ENCODE results near the gene LMX1B. TPM values are rescaled to one million over a fixed set of nuclear protein-coding genes. Genes with fewer than 3 reads are reported as not detected.
A peak's percentile ranks its signal among the peaks of the same experiment; 100 is the strongest.

The LMX1B gene
- total RNA-seq, 1 experiment from 2014 or later = not detected

GRCh38 chr9:126642839-126643238 is 29.1 kb downstream of the LMX1B start:
- intact Hi-C loops (cut with micrococcal nuclease; ENCODE audit: unreplicated experiment) = no loop called here
- Mint-ChIP-seq H3K36me3 (ENCODE audit: insufficient read depth, unreplicated experiment) (no peaks in the 10 kb centered on the region), H3K27me3 (ENCODE audit: unreplicated experiment) (peaks cover 82% of the 10 kb centered on the region), H3K4me1 (ENCODE audit: low read depth, unreplicated experiment) (no peaks in the 10 kb centered on the region), H3K4me3 (ENCODE audit: low read depth, unreplicated experiment) (no peak overlapping the region), H3K27ac (ENCODE audit: unreplicated experiment) (no peak overlapping the region), H3K9me3 (ENCODE audit: low read depth, unreplicated experiment) (no peaks in the 10 kb centered on the region)
- no peak for TF ChIP-seq CTCF (IDR thresholded peaks at IDR 0.05; ENCODE audit: unreplicated experiment)
- CTCF ChIA-PET = interaction anchor here (0.6 kb wide), 1 partner anchor 80 kb away, joined by 4 read pairs; no protein-coding TSS in a partner anchor
- DNase-seq = no peak
- no TSS peak for BruUV-seq (replicated peaks)

- H3K27ac Mint-ChIP-seq (ENCODE audit: unreplicated experiment) = no peak overlapping the region
- H3K4me1 Mint-ChIP-seq (ENCODE audit: low read depth, unreplicated experiment) = no peaks in the 10 kb centered on the region
- peaks cover 82% of the 10 kb centered on the region for H3K27me3 Mint-ChIP-seq (ENCODE audit: unreplicated experiment)
- H3K9me3 Mint-ChIP-seq (ENCODE audit: low read depth, unreplicated experiment) = no peaks in the 10 kb centered on the region
- DNase-seq = peak; percentile 45
- no peak overlapping the region for H3K4me3 Mint-ChIP-seq (ENCODE audit: low read depth, unreplicated experiment)
- no TSS peak for BruUV-seq (replicated peaks)
- CTCF ChIA-PET = interaction anchor here (0.6 to 1.4 kb wide), 4 partner anchors 12 to 46 kb away, joined by 3 to 8 read pairs (median 4); no protein-coding TSS in a partner anchor
- H3K36me3 Mint-ChIP-seq (ENCODE audit: insufficient read depth, unreplicated experiment) = no peaks in the 10 kb centered on the region
- intact Hi-C loops (cut with micrococcal nuclease; ENCODE audit: unreplicated experiment) = no loop called here
- no peak for TF ChIP-seq CTCF (IDR thresholded peaks at IDR 0.05; ENCODE audit: unreplicated experiment)
These were observed 30.3 kb downstream of the LMX1B start for GRCh38 chr9:126643945-126644527.

- CTCF ChIA-PET = no interaction called here
- no peak for DNase-seq
- intact Hi-C loops (cut with micrococcal nuclease; ENCODE audit: unreplicated experiment) = no loop called here
- Mint-ChIP-seq H3K4me3 (ENCODE audit: low read depth, unreplicated experiment) (no peak overlapping the region), H3K27me3 (ENCODE audit: unreplicated experiment) (peaks cover 82% of the 10 kb centered on the region), H3K4me1 (ENCODE audit: low read depth, unreplicated experiment) (no peaks in the 10 kb centered on the region), H3K9me3 (ENCODE audit: low read depth, unreplicated experiment) (no peaks in the 10 kb centered on the region), H3K36me3 (ENCODE audit: insufficient read depth, unreplicated experiment) (no peaks in the 10 kb centered on the region), H3K27ac (ENCODE audit: unreplicated experiment) (no peak overlapping the region)
- BruUV-seq (replicated peaks) = no TSS peak
- no peak for TF ChIP-seq CTCF (IDR thresholded peaks at IDR 0.05; ENCODE audit: unreplicated experiment)
These were observed 32.4 kb downstream of the LMX1B start for GRCh38 chr9:126646162-126646561.

GRCh38 chr9:126647585-126648411 is 34.1 kb downstream of the LMX1B start:
- Mint-ChIP-seq H3K4me3 (ENCODE audit: low read depth, unreplicated experiment) (no peak overlapping the region), H3K9me3 (ENCODE audit: low read depth, unreplicated experiment) (no peaks in the 10 kb centered on the region), H3K27me3 (ENCODE audit: unreplicated experiment) (peaks cover 82% of the 10 kb centered on the region), H3K27ac (ENCODE audit: unreplicated experiment) (no peak overlapping the region), H3K36me3 (ENCODE audit: insufficient read depth, unreplicated experiment) (peaks cover 5% of the 10 kb centered on the region), H3K4me1 (ENCODE audit: low read depth, unreplicated experiment) (no peaks in the 10 kb centered on the region)
- BruUV-seq (replicated peaks) = no TSS peak
- no peak for TF ChIP-seq CTCF (IDR thresholded peaks at IDR 0.05; ENCODE audit: unreplicated experiment)
- intact Hi-C loops (cut with micrococcal nuclease; ENCODE audit: unreplicated experiment) = no loop called here
- DNase-seq = no peak
- CTCF ChIA-PET = interaction anchor here (0.5 kb wide), 1 partner anchor 9 kb away, joined by 7 read pairs; no protein-coding TSS in a partner anchor

All from Calu3 (cell line).